Kasumi-1 (cell line): Measurements from ENCODE around the gene C6orf58.
A peak's percentile ranks its signal among the peaks of the same experiment; 100 is the strongest.

ENCODE experiments used
- DNase-seq, 2 experiments: peaks; one replicate each; lab custom pipeline; 2025; lab: John Stamatoyannopoulos, UW

Gene C6orf58

GRCh38 chr6:127576874-127577273, at the start of gene C6orf58:
C6orf58 (plus strand) TSS chr6:127577174; CDS start chr6:127577186, 12 bp downstream.
- DNase-seq = no peak

GRCh38 chr6:127533011-127533410, 44.0 kb upstream of the C6orf58 start:
- DNase-seq = no peak

- DNase-seq = no peak
These were observed 43.2 kb upstream of the C6orf58 start for GRCh38 chr6:127533736-127534135.

GRCh38 chr6:127538750-127539264, 38.2 kb upstream of the C6orf58 start:
- DNase-seq = no peak

GRCh38 chr6:127539272-127539671, 37.7 kb upstream of the C6orf58 start:
- peak; percentile 71 to 85 for DNase-seq

GRCh38 chr6:127547215-127547614, 29.8 kb upstream of the C6orf58 start:
- peak in 1 of 2 experiments; percentile 21 for DNase-seq

GRCh38 chr6:127547904-127548649, 28.9 kb upstream of the C6orf58 start:
- peak; percentile 25 to 58 for DNase-seq

- DNase-seq = no peak
These were observed 26.6 kb upstream of the C6orf58 start for GRCh38 chr6:127550403-127550802.

GRCh38 chr6:127554435-127555006, 22.5 kb upstream of the C6orf58 start:
- DNase-seq = no peak

GRCh38 chr6:127561660-127562059, 15.3 kb upstream of the C6orf58 start:
- DNase-seq = no peak

GRCh38 chr6:127564761-127565160, 12.2 kb upstream of the C6orf58 start:
- no peak for DNase-seq

- DNase-seq = no peak
These were observed 10.9 kb upstream of the C6orf58 start for GRCh38 chr6:127566119-127566518.

- DNase-seq = no peak
These were observed 10.3 kb upstream of the C6orf58 start for GRCh38 chr6:127566651-127567050.

- DNase-seq = no peak
These were observed 9.5 kb upstream of the C6orf58 start for GRCh38 chr6:127567476-127567875.

- DNase-seq = no peak
These were observed 6.1 kb upstream of the C6orf58 start for GRCh38 chr6:127570739-127571389.

- no peak for DNase-seq
These were observed 1.9 kb downstream of the C6orf58 start for GRCh38 chr6:127578900-127579299.

- DNase-seq = no peak
These were observed 4.6 kb downstream of the C6orf58 start for GRCh38 chr6:127581576-127581975.

GRCh38 chr6:127582777-127583462, 5.9 kb downstream of the C6orf58 start:
- no peak for DNase-seq

- DNase-seq = no peak
These were observed 8.1 kb downstream of the C6orf58 start for GRCh38 chr6:127585123-127585522.

- no peak for DNase-seq
These were observed 9.4 kb downstream of the C6orf58 start for GRCh38 chr6:127586372-127586771.

GRCh38 chr6:127587875-127588274, 10.9 kb downstream of the C6orf58 start:
- no peak for DNase-seq

GRCh38 chr6:127589135-127589534, 12.2 kb downstream of the C6orf58 start:
- DNase-seq = no peak
